Body of pancreas (tissue), 4 donors: ENCODE measurements around the gene IGSF3. TPM values are rescaled to one million over a fixed set of nuclear protein-coding genes. Genes with fewer than 3 reads are reported as not detected.

Experiments used
- ATAC-seq: fragments of 150-250 bp; one replicate; pipeline ENCODE4 v1.9.1; 2016
- DNase-seq, 4 donors: peaks; one replicate each; pipeline ENCODE4 v3.0.0-alpha.2; 2019
- H3K27ac ChIP-seq, 4 donors: fragments of 200-600 bp; sonication (generic); 1 replicate in 3 of 4; 2 replicates in 1 of 4; pipeline versions ENCODE4 v1.5.1 to v1.6.1; 2016 to 2019; ENCODE audit warnings: mild to moderate bottlenecking in 1 of 4, mixed read lengths in 1 of 4, moderate library complexity in 1 of 4
- H3K27me3 ChIP-seq, 2 donors: fragments of 200-600 bp; sonication (generic); one replicate each; pipeline ENCODE4 v1.6.0; 2016; ENCODE audit warnings: mild to moderate bottlenecking in 1 of 2
- H3K36me3 ChIP-seq, 2 donors: fragments of 200-600 bp; sonication (generic); replicated peaks in 1 of 2; 2 replicates each; pipeline ENCODE4 v1.5.1; 2016; ENCODE audit warnings: low read depth in 2 of 2; ENCODE audit not compliant: insufficient read depth in 1 of 2
- H3K4me1 ChIP-seq: fragments of 200-600 bp; sonication (generic); one replicate; pipeline ENCODE4 v1.6.0; 2016
- H3K4me3 ChIP-seq, 2 donors: fragments of 200-600 bp; sonication (generic); 1 replicate in 1 of 2; 2 replicates in 1 of 2; pipeline ENCODE4 v1.5.1; 2016 to 2019
- H3K9me3 ChIP-seq, 3 donors: fragments of 200-600 bp; sonication (generic); 1 replicate in 2 of 3; 2 replicates in 1 of 3; pipeline ENCODE4 v1.5.1; 2016
- CTCF ChIP-seq, 7 experiments: fragments of 450-650 bp in 4 of 7; fragments of 200-600 bp in 3 of 7; sonication (generic) in 3 of 7; IDR thresholded peaks; one replicate each; pipeline ENCODE4 v1.5.1; 2016 to 2019; ENCODE audit warnings: antibody characterized with exemption in 7 of 7
- POLR2A ChIP-seq, 3 donors: fragments of 450-650 bp; IDR thresholded peaks; one replicate each; pipeline ENCODE4 v1.6.1; 2016; ENCODE audit warnings: antibody characterized with exemption in 3 of 3, mild to moderate bottlenecking in 2 of 3
- WGBS, 2 donors: methylation state at CpG; one replicate each; pipeline ENCODE4 v1.1.5; 2017; 5-methylcytosine and 5-hydroxymethylcytosine counted together
- intact Hi-C: fragments of 100-400 bp; cut with DNase I; formaldehyde crosslinking; loops from one replicate; pipeline ENCODE4 v1.15.1; 2023
- total RNA-seq, 2 donors: library from RNA; depleted of rRNA; stranded (reverse); fragments of >200 nt; gene quantifications; one replicate each; pipeline ENCODE4 v1.1.0, GENCODE V29; 2016

IGSF3 gene
- total RNA-seq, 2 donors from 2014 or later, result 4.6 to 5.2 TPM

DNA sequence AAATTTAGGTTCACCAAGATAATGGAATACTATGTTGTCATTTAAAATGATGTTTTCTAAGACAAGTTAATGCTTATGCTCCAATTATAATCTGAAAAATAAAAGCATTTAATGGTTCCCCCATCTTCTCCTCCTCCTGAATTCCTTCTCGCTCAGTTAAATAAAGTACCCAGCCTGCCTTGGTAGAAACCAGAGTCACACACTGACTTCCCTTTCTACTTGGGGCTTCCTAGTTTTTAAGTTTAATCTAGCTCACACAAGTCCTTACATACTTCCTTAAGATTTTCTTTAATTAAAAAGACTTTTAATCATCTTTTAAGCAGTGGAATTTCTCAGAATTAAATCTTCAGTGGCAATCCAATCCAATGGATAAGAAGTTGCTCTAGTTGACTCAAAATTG is 129.6 kb downstream of the IGSF3 start:
- H3K4me3 ChIP-seq, result no peak overlapping the region
- H3K9me3 ChIP-seq, result no peaks in the 10 kb centered on the region
- H3K27ac ChIP-seq, result no peak overlapping the region
- no peaks in the 10 kb centered on the region for H3K27me3 ChIP-seq
- no peaks in the 10 kb centered on the region for H3K36me3 ChIP-seq
- H3K4me1 ChIP-seq, result no peaks in the 10 kb centered on the region
- intact Hi-C loops, result no loop called here
- DNase-seq (no peak), ATAC-seq (no peak)
- TF ChIP-seq POLR2A (IDR thresholded peaks at IDR 0.05), result no peak
- TF ChIP-seq CTCF (IDR thresholded peaks at IDR 0.05), result no peak
- WGBS, 2 donors, result 77 to 96% methylated on average over 1 of the region's 1 CpG

GRCh38 chr1:116537040-116537831 is 130.3 kb downstream of the IGSF3 start:
- H3K9me3 ChIP-seq, result no peaks in the 10 kb centered on the region
- H3K4me3 ChIP-seq, result no peak overlapping the region
- H3K36me3 ChIP-seq, result no peaks in the 10 kb centered on the region
- ATAC-seq, result no peak
- TF ChIP-seq CTCF (IDR thresholded peaks at IDR 0.05) (no peak), POLR2A (IDR thresholded peaks at IDR 0.05) (no peak)
- no peaks in the 10 kb centered on the region for H3K27me3 ChIP-seq
- H3K4me1 ChIP-seq, result no peaks in the 10 kb centered on the region
- DNase-seq, result no peak
- intact Hi-C loops, result no loop called here
- 84% methylated on average over 3 of the region's 3 CpGs for WGBS, 2 donors
- no peak overlapping the region for H3K27ac ChIP-seq

DNA sequence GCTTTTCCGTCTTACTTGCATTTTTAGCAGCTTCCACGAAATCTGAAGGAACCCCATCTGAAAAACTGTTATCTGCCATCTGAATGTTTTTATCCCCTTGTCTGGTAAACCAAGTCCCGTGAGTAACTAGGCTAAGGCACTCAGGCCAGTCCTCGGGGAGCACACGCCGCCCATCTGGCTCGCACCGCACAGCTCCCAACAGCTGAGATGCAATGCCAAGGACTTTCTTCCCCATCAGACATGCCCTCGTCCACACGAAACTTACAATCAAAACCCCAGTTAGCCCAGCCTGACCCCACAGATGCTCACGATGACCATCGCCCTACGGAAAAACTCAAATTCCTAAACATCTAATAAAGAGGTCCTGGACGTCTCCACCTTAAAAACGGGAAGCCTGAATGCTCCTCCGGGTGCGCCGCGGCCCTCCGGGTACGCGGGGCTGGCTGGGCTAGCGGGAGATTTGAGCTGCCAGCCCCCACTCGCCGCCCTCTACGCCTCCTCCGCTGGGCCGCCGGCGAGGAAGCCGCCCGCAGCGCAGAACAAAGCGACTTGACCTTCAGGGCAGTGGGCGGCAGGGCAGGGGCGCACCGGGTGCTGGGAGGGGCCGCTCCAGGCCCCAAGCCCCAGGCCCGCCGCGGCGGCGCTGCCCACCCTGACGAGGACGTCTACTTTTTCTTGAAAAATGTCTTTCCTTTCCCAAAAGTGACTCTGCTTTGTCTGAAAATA is 133.4 kb downstream of the IGSF3 start:
- Histone ChIP-seq H3K4me3 (no peak overlapping the region), H3K9me3 (no peaks in the 10 kb centered on the region), H3K4me1 (no peaks in the 10 kb centered on the region), H3K27me3 (no peaks in the 10 kb centered on the region), H3K36me3 (no peaks in the 10 kb centered on the region), H3K27ac (no peak overlapping the region)
- ATAC-seq, result no peak
- 85 to 87% methylated on average over 43 to 45 of the region's 45 CpGs for WGBS, 2 donors
- intact Hi-C loops, result no loop called here
- no peak for TF ChIP-seq CTCF (IDR thresholded peaks at IDR 0.05)
- no peak for TF ChIP-seq POLR2A (IDR thresholded peaks at IDR 0.05)
- DNase-seq, result no peak

DNA sequence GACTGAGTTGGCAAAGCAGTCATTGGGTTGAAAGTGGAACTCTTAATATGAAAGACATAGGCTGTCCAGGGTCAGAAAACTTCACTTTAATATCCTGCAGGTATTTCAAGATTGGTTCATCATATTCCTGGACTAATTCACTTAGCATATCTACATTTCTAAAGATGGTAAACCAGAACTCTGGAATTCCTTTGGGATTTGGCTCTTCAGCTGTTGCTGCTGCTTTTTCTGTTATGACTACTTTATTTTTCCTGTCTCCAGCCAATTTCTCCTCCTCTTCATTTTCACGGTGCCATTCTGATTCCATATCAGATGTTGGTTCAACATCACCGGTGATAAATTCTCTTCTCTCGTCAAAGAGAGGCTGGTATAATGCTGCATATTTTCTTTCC is 134.1 kb downstream of the IGSF3 start:
- intact Hi-C loops, result no loop called here
- Histone ChIP-seq H3K9me3 (no peaks in the 10 kb centered on the region), H3K4me1 (no peaks in the 10 kb centered on the region), H3K36me3 (no peaks in the 10 kb centered on the region), H3K4me3 (no peak overlapping the region), H3K27me3 (no peaks in the 10 kb centered on the region), H3K27ac (no peak overlapping the region)
- 84% methylated on average over 3 of the region's 3 CpGs for WGBS, 2 donors
- ATAC-seq (no peak), DNase-seq (no peak)
- TF ChIP-seq CTCF (IDR thresholded peaks at IDR 0.05) (no peak), POLR2A (IDR thresholded peaks at IDR 0.05) (no peak)
